ENCODE data around the gene HNRNPDL. TPM values are rescaled to one million over a fixed set of nuclear protein-coding genes. Genes with fewer than 3 reads are reported as not detected.

Gene HNRNPDL
- total RNA-seq, 2 donors from 2014 or later: 95.5 to 137 TPM

GRCh38 chr4:82469791-82470345 lies 39.6 kb upstream of the HNRNPDL start:
- no peaks in the 10 kb centered on the region for H3K36me3 ChIP-seq
- H3K27me3 ChIP-seq: no peaks in the 10 kb centered on the region
- H3K4me3 ChIP-seq: no peak overlapping the region
- intact Hi-C loops (cut with DNase I): loop anchor here (10.0 kb wide), 1 partner anchor 795 kb away; no protein-coding TSS in a partner anchor
- no peak for TF ChIP-seq CTCF (IDR thresholded peaks at IDR 0.05)
- H3K27ac ChIP-seq: no peak overlapping the region
- H3K9ac ChIP-seq (ENCODE audit: low read depth in 2 of 2, low read length in 2 of 2): no peak overlapping the region
- H3K4me1 ChIP-seq: no peaks in the 10 kb centered on the region
- no peak for DNase-seq
- no peaks in the 10 kb centered on the region for H3K9me3 ChIP-seq

- Histone ChIP-seq H3K4me1 (no peaks in the 10 kb centered on the region), H3K9ac (ENCODE audit: low read depth in 2 of 2, low read length in 2 of 2) (no peak overlapping the region), H3K27ac (no peak overlapping the region), H3K4me3 (no peak overlapping the region), H3K36me3 (no peaks in the 10 kb centered on the region), H3K27me3 (no peaks in the 10 kb centered on the region), H3K9me3 (no peaks in the 10 kb centered on the region)
- intact Hi-C loops (cut with DNase I): loop anchor here (10.0 kb wide), 1 partner anchor 797 kb away; no protein-coding TSS in a partner anchor
- TF ChIP-seq CTCF (IDR thresholded peaks at IDR 0.05): no peak
- no peak for DNase-seq
Observed at GRCh38 chr4:82467471-82467870, 37.2 kb upstream of the HNRNPDL start.

- DNase-seq: no peak
- Histone ChIP-seq H3K36me3 (no peaks in the 10 kb centered on the region), H3K4me1 (no peaks in the 10 kb centered on the region), H3K27ac (no peak overlapping the region), H3K27me3 (no peaks in the 10 kb centered on the region), H3K4me3 (no peak overlapping the region), H3K9me3 (no peaks in the 10 kb centered on the region), H3K9ac (ENCODE audit: low read depth in 2 of 2, low read length in 2 of 2) (no peak overlapping the region)
- intact Hi-C loops (cut with DNase I): loop anchor here (2.0 to 10.0 kb wide), 2 partner anchors 276 to 802 kb away; no protein-coding TSS in a partner anchor
- TF ChIP-seq CTCF (IDR thresholded peaks at IDR 0.05): no peak
Observed at GRCh38 chr4:82463221-82463620, 33.0 kb upstream of the HNRNPDL start.

GRCh38 chr4:82462415-82462831 lies 32.2 kb upstream of the HNRNPDL start:
- no peaks in the 10 kb centered on the region for H3K4me1 ChIP-seq
- H3K9me3 ChIP-seq: no peaks in the 10 kb centered on the region
- H3K9ac ChIP-seq (ENCODE audit: low read depth in 2 of 2, low read length in 2 of 2): no peak overlapping the region
- no peak overlapping the region for H3K27ac ChIP-seq
- intact Hi-C loops (cut with DNase I): loop anchor here (2.0 to 10.0 kb wide), 2 partner anchors 276 to 802 kb away; no protein-coding TSS in a partner anchor
- no peak overlapping the region for H3K4me3 ChIP-seq
- no peaks in the 10 kb centered on the region for H3K27me3 ChIP-seq
- DNase-seq: peak; percentile 89
- peak; percentile 89 for TF ChIP-seq CTCF (IDR thresholded peaks at IDR 0.05)
- no peaks in the 10 kb centered on the region for H3K36me3 ChIP-seq

- no peaks in the 10 kb centered on the region for H3K9me3 ChIP-seq
- intact Hi-C loops (cut with DNase I): loop anchor here (2.0 to 10.0 kb wide), 2 partner anchors 277 to 803 kb away; no protein-coding TSS in a partner anchor
- H3K4me3 ChIP-seq: no peak overlapping the region
- H3K4me1 ChIP-seq: no peaks in the 10 kb centered on the region
- H3K9ac ChIP-seq (ENCODE audit: low read depth in 2 of 2, low read length in 2 of 2): no peak overlapping the region
- no peak for TF ChIP-seq CTCF (IDR thresholded peaks at IDR 0.05)
- H3K27ac ChIP-seq: no peak overlapping the region
- DNase-seq: no peak
- no peaks in the 10 kb centered on the region for H3K36me3 ChIP-seq
- no peaks in the 10 kb centered on the region for H3K27me3 ChIP-seq
Observed at GRCh38 chr4:82461710-82462109, 31.4 kb upstream of the HNRNPDL start.
